ENCODE data around the gene USP6. TPM values are rescaled to one million over a fixed set of nuclear protein-coding genes. Genes with fewer than 3 reads are reported as not detected.
"Not testable (repeated sequence)": the region's sequence is repeated elsewhere in the genome, so short reads cannot be mapped to it uniquely, and the experiment has no call there.

USP6 gene
- polyA plus RNA-seq (ENCODE audit: insufficient read length), result 13.8 TPM
- long read RNA-seq, donor 1, partial matches to known transcripts, result 0 of 7 reads
- long read RNA-seq, donor 1, other reads (novel, unspliced or antisense), result 7 of 7 reads
- long read RNA-seq, donor 2, partial matches to known transcripts, result 21 of 21 reads
- long read RNA-seq, donor 2, other reads (novel, unspliced or antisense), result 0 of 21 reads
- long read RNA-seq, donor 3, result 0 reads
- long read RNA-seq, donor 4, result 0 reads
- long read RNA-seq, donor 5, result 0 reads
- long read RNA-seq, donor 6, result 0 reads
- long read RNA-seq, donor 7, partial matches to known transcripts, result 7 of 7 reads
- long read RNA-seq, donor 7, other reads (novel, unspliced or antisense), result 0 of 7 reads
- long read RNA-seq, donor 8, result 0 reads

- DNase-seq, result peak; percentile 40
Observed at GRCh38 chr17:5115673-5116651, at the start of gene USP6. Gene USP6 (plus strand): TSS chr17:5116032. CDS start chr17:5130368, 14,336 bp downstream.

GRCh38 chr17:5068236-5068635 is 47.6 kb upstream of the USP6 start:
- no peak for DNase-seq

DNA sequence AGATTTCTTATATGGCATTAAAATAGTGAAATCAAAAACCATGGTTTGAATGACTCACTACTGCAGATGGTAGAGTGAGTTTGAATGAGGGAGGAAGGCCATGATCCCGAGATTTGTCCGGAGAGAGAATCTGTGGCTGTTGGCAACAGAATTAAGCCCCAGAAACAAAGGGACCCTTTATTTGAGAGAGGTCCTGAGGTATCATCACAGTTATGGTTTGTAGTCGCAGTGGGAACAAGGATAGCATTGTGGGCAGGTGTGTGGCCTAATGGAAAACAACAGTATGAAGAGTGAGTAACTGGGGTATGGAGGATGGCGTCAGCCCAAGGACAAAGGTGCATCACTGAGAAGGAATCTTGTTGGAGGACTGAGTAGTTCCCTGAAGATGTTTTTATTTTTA is 46.1 kb upstream of the USP6 start:
- no peak for DNase-seq

DNA sequence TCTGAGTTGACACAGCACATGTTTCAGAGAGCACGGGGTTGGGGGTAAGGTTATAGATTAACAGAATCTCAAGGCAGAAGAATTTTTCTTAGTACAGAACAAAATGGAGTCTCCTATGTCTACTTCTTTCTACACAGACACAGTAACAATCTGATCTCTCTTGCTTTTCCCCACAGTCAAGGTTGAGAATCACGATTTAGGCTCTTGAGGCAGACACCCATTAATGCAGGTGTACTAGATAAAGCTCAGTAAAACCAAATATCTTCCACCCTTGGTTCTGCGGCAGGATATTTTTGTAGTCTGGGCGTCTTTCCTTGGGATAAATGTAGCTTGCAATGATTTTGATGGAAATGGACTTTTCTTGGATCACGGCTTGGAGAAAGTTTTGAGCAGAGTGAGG is 40.4 kb upstream of the USP6 start:
- not testable (repeated sequence) for DNase-seq

DNA sequence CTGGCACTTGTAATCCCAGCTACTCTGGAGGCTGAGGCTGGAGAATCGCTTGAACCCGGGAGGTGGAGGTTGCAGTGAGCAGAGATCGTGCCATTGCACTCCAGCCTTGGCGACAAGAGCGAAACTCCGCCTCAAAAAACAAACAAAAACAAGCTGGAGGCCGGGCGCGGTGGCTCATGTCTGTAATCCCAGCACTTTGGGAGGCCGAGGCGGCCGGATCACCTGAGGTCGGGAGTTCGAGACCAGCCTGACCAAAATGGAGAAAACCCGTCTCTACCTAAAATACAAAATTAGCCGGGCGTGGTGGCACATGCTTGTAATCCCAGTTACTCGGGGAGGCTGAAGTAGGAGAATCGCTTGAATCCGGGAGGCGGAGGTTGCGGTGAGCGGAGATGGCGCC is 38.6 kb upstream of the USP6 start:
- DNase-seq, result not testable (repeated sequence)

GRCh38 chr17:5077781-5078105 is 38.1 kb upstream of the USP6 start:
- no peak for DNase-seq

- DNase-seq, result peak; percentile 85
Observed at GRCh38 chr17:5078106-5079028, 37.5 kb upstream of the USP6 start, which contains the start of gene ZFP3. Gene ZFP3 (plus strand): TSS chr17:5078467. CDS start chr17:5091505, 13,038 bp downstream.

- DNase-seq, result no peak
Observed at GRCh38 chr17:5080591-5080990, 35.2 kb upstream of the USP6 start.

DNA sequence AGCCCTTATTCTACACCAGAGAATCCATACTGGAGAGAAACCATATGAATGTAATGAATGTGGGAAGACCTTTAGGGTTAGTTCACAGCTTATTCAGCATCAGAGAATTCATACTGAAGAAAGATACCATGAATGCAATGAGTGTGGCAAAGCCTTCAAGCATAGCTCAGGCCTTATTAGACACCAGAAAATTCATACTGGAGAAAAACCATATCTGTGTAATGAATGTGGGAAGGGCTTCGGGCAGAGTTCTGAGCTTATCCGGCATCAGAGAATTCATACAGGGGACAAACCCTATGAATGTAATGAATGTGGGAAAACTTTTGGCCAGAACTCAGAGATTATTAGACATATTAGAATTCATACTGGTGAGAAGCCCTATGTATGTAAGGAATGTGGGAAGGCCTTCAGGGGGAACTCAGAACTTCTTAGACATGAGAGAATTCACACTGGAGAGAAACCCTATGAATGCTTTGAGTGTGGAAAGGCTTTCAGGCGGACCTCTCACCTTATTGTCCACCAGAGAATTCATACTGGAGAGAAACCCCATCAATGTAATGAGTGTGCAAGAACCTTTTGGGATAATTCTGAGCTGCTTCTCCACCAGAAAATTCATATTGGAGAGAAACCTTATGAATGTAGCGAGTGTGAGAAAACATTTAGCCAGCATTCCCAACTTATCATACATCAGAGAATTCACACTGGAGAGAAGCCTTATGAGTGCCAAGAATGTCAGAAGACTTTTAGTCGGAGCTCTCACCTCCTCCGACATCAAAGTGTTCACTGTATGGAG is 23.4 kb upstream of the USP6 start:
- no peak for DNase-seq

GRCh38 chr17:5096731-5097100 is 19.1 kb upstream of the USP6 start:
- DNase-seq, result no peak

GRCh38 chr17:5097101-5097834 is 18.6 kb upstream of the USP6 start:
- peak; percentile 79 for DNase-seq

GRCh38 chr17:5099271-5099670 is 16.6 kb upstream of the USP6 start:
- DNase-seq, result no peak

GRCh38 chr17:5100832-5101231 is 15.0 kb upstream of the USP6 start:
- DNase-seq, result no peak

- DNase-seq, result no peak
Observed at GRCh38 chr17:5110816-5111215, 5.0 kb upstream of the USP6 start.

- peak; percentile 94 for DNase-seq
Observed at GRCh38 chr17:5111402-5112204, 4.2 kb upstream of the USP6 start, which contains the start of gene ZNF232. Gene ZNF232 (minus strand): TSS chr17:5111878. CDS start chr17:5111822, 56 bp downstream.

GRCh38 chr17:5118219-5118618 is 2.4 kb downstream of the USP6 start:
- no peak for DNase-seq

GRCh38 chr17:5120036-5120435 is 4.2 kb downstream of the USP6 start:
- DNase-seq, result no peak

DNA sequence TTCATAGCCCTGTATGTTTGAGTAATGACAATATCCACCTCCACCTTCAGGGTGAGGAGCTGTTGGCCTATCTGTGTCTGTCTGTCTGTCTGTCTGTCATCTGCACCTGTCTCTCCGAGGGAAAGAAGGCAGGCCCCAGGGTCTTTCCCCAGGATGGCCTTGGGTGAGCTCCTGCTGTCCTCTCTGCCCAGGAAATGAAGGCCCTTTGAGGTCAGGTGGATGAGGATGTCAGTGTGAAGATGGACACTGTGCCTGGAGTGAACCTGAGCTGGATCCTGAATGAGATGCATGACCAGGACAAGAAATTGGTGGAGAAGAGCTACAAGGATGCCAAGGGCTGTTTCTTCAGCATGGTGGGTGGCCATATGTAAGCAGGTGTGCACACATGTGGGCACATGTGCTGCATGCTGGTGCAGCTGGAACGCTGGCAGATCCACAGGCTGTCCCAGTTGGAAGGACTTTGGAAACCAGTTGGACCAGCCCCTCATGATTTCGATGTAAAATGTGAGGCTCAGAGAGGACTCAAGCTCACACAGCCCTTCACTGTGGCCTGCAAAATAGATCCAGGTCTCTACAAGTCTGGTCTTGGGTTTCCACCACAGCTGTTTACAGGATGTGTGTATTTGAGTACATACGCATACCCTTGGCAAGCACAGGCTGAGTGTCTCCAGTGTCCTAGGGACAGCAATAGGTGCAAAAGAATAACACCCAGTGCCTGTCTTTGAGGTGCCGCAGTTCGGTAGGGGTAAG is 4.8 kb downstream of the USP6 start:
- not testable (repeated sequence) for DNase-seq

All from left kidney (tissue), 8 donors.